OCI-LY7 (cell line): ENCODE measurements around the gene IVD.

Source experiments
- EZH2phosphoT487 ChIP-seq: fragments of 200-600 bp; sonication (generic); IDR thresholded peaks from 2 replicates; pipeline ENCODE4 v1.6.1; 2018; ENCODE audit warnings: low read depth, borderline replicate concordance, mild to moderate bottlenecking, mixed run types, antibody characterized with exemption, low read length, moderate library complexity, mixed read lengths
- TF ChIP-seq, protein P1 (sequence below): fragments of 200-600 bp; sonication (generic); conservative IDR thresholded peaks from 2 replicates; pipeline ENCODE4 v1.5.1; 2014; ENCODE audit warnings: mild to moderate bottlenecking, antibody characterized with exemption, low read length, moderate library complexity, mixed read lengths

DNA sequence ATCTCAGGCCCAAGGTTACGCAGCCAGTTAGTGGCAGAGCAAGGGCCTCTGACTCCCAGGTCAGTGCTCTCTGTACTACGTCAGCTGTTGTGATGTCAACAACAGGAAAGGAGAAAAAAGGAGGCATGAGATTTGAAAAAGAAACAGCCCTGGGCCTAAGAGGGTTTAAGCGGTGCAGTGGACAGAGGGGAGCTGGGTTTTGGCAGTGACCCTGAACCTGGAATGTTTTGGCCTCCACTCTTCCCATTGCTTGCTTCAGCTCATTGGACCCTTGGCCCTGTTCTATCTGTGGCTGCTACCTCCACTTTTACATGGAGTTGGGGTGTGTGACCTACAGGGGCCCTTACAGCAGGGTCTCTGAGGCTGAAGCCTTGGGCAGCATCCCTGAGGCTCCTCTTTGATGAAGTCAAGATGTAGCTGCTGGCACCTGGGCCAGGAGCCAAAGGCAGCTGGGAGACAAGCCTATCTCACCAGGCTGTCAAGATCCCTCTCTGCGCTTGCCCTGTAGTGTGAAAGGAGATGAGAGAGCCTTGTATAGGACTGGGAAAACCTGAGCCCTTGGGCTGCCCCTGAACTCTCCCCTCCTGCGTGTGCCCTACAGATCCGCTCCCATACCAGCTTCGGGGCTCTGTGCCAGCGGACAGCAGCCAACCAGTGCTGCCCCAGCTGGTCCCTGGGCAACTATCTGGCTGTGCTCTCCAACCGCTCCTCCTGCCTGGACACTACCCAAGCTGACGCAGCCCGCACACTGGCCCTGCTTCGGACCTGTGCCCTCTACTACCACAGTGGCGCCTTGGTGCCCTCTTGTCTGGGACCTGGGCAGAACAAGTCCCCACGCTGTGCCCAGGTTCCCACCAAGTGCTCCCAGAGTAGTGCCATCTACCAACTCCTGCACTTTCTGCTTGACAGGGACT lies 38.9 kb upstream of the IVD start:
- TF ChIP-seq, protein P1, sequence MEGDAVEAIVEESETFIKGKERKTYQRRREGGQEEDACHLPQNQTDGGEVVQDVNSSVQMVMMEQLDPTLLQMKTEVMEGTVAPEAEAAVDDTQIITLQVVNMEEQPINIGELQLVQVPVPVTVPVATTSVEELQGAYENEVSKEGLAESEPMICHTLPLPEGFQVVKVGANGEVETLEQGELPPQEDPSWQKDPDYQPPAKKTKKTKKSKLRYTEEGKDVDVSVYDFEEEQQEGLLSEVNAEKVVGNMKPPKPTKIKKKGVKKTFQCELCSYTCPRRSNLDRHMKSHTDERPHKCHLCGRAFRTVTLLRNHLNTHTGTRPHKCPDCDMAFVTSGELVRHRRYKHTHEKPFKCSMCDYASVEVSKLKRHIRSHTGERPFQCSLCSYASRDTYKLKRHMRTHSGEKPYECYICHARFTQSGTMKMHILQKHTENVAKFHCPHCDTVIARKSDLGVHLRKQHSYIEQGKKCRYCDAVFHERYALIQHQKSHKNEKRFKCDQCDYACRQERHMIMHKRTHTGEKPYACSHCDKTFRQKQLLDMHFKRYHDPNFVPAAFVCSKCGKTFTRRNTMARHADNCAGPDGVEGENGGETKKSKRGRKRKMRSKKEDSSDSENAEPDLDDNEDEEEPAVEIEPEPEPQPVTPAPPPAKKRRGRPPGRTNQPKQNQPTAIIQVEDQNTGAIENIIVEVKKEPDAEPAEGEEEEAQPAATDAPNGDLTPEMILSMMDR, result no peak
- no peak for TF ChIP-seq EZH2phosphoT487
